ENCODE data around the gene CDIP1. TPM values are rescaled to one million over a fixed set of nuclear protein-coding genes. Genes with fewer than 3 reads are reported as not detected.
A peak's percentile ranks its signal among the peaks of the same experiment; 100 is the strongest.

Gene CDIP1
- total RNA-seq, 3 donors from 2014 or later (not counting 1 experiment from before 2014, with no cell fraction given) = 35.2 to 49.2 (median 37.9) TPM

DNA sequence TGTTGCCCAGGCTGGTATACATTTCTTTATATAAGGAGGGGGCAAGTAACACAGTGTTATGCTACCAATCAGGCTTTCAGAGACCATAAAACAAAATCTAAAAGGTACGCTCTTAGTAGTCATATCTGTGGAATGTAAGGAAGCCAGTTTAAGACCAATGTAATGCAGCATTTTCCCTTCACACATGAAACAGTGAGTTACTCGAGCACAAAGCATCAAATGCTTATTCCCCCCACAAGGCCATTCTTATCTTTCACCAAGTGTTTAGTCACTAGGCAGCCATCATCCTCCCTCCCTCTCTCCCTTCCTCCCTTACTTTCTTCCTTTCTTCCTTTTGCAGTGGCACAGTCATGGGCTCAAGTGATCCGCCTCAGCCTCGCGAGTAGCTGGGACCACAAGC lies 49.5 kb downstream of the CDIP1 start:
- peaks cover 37% of the 10 kb centered on the region for H3K36me3 ChIP-seq (ENCODE audit: control insufficient read depth, insufficient read depth, low read length)
- H3K9me3 Mint-ChIP-seq = no peaks in the 10 kb centered on the region
- peaks cover 7% of the 10 kb centered on the region for H3K36me3 Mint-ChIP-seq
- peaks cover 37% of the 10 kb centered on the region for H3K4me1 ChIP-seq (ENCODE audit: control insufficient read depth, insufficient read depth, low read length)
- WGBS (ENCODE audit: insufficient coverage) = 67% methylated on average over 5 of the region's 5 CpGs
- intact Hi-C loops (cut with micrococcal nuclease) = loop anchor here (2.0 kb wide), 1 partner anchor 14 kb away; no protein-coding TSS in a partner anchor
- peak overlapping the region; percentile 92 to 94 for H3K27ac Mint-ChIP-seq
- H3K4me3 ChIP-seq (ENCODE audit: low read length) = no peak overlapping the region
- H3K4me3 Mint-ChIP-seq = peak overlapping the region; percentile 83
- H3K9me3 ChIP-seq (ENCODE audit: control insufficient read depth, insufficient read depth, low read length) = no peaks in the 10 kb centered on the region
- H3K27me3 Mint-ChIP-seq (ENCODE audit: low read depth in 2 of 2) = no peaks in the 10 kb centered on the region
- H3K27ac ChIP-seq (ENCODE audit: low read length) = peak overlapping the region; percentile 77
- TF ChIP-seq, protein P1, sequence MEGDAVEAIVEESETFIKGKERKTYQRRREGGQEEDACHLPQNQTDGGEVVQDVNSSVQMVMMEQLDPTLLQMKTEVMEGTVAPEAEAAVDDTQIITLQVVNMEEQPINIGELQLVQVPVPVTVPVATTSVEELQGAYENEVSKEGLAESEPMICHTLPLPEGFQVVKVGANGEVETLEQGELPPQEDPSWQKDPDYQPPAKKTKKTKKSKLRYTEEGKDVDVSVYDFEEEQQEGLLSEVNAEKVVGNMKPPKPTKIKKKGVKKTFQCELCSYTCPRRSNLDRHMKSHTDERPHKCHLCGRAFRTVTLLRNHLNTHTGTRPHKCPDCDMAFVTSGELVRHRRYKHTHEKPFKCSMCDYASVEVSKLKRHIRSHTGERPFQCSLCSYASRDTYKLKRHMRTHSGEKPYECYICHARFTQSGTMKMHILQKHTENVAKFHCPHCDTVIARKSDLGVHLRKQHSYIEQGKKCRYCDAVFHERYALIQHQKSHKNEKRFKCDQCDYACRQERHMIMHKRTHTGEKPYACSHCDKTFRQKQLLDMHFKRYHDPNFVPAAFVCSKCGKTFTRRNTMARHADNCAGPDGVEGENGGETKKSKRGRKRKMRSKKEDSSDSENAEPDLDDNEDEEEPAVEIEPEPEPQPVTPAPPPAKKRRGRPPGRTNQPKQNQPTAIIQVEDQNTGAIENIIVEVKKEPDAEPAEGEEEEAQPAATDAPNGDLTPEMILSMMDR (IDR thresholded peaks at IDR 0.05) = no peak
- H3K27me3 ChIP-seq (ENCODE audit: control insufficient read depth, insufficient read depth, low read length) = no peaks in the 10 kb centered on the region
- peak in 1 of 3 donors; percentile 14 for ATAC-seq
- peaks cover 50 to 56% of the 10 kb centered on the region in 2 donors for H3K4me1 Mint-ChIP-seq
- DNase-seq = no peak

DNA sequence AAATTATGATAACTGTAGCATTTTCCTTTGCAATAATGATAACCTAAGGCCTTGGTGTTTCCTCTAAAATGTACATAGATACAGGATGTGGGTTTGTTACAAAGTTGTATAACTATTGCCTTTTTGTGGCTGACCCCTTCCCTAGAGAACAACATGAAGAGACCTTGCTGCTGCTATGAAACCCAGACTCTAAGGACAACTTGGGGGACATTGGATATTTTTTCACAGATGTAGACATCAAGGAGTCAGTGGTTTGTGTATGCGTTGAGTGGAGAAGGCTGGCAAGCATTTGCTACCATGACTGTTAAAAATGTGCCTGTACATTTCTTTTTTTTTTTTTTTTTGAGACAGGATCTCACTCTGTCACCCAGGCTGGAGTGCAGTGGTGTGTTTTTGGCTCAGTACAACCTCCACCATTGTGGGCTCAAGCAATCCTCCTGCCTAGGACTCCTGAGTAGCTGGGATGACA lies 50.0 kb downstream of the CDIP1 start:
- ATAC-seq (peak; percentile 73 to 85 (median 81)), DNase-seq (peak in 1 of 2 donors; percentile 74)
- Histone ChIP-seq H3K27me3 (ENCODE audit: control insufficient read depth, insufficient read depth, low read length) (no peaks in the 10 kb centered on the region), H3K27ac (ENCODE audit: low read length) (peak overlapping the region; percentile 77), H3K36me3 (ENCODE audit: control insufficient read depth, insufficient read depth, low read length) (peaks cover 37% of the 10 kb centered on the region), H3K9me3 (ENCODE audit: control insufficient read depth, insufficient read depth, low read length) (no peaks in the 10 kb centered on the region), H3K4me1 (ENCODE audit: control insufficient read depth, insufficient read depth, low read length) (peaks cover 37% of the 10 kb centered on the region), H3K4me3 (ENCODE audit: low read length) (no peak overlapping the region)
- no peaks in the 10 kb centered on the region for H3K27me3 Mint-ChIP-seq (ENCODE audit: low read depth in 2 of 2)
- H3K36me3 Mint-ChIP-seq = peaks cover 7% of the 10 kb centered on the region
- WGBS (ENCODE audit: insufficient coverage) = 10% methylated on average over 1 of the region's 1 CpG
- peak overlapping the region; percentile 92 to 94 for H3K27ac Mint-ChIP-seq
- peak overlapping the region; percentile 83 for H3K4me3 Mint-ChIP-seq
- intact Hi-C loops (cut with micrococcal nuclease) = loop anchor here (2.0 kb wide), 1 partner anchor 14 kb away; no protein-coding TSS in a partner anchor
- H3K4me1 Mint-ChIP-seq = peaks cover 47 to 52% of the 10 kb centered on the region in 2 donors
- H3K9me3 Mint-ChIP-seq = no peaks in the 10 kb centered on the region
- TF ChIP-seq, protein P1 (IDR thresholded peaks at IDR 0.05) = no peak

DNA sequence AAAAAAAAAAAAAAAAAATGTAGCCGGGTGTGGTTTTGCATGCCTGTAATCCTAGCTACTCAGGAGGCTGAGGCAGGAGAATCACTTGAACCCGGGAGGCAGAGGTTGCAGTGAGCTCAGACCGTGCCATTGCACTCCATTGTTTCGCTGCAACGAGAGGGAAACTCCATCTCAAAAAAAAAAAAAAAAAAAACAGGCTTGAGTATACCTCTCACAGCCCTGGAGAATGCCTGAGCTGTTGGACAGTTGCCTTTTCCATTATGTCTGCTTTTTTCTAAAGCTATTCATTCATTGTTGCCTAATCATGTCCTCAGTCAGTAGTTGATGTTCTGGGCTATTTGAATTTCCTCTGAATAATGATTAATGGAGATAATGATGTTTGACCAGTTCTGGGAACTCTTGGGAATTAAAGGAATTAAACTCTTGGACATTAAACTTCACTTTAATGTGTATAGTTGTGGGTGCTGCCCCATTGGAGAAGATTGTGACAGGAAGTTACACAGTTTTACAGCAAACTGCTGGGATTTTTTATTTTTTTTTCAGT lies 50.5 kb downstream of the CDIP1 start:
- Histone ChIP-seq H3K4me3 (ENCODE audit: low read length) (no peak overlapping the region), H3K27ac (ENCODE audit: low read length) (peak overlapping the region; percentile 77), H3K36me3 (ENCODE audit: control insufficient read depth, insufficient read depth, low read length) (peaks cover 34% of the 10 kb centered on the region), H3K4me1 (ENCODE audit: control insufficient read depth, insufficient read depth, low read length) (peaks cover 34% of the 10 kb centered on the region), H3K27me3 (ENCODE audit: control insufficient read depth, insufficient read depth, low read length) (no peaks in the 10 kb centered on the region), H3K9me3 (ENCODE audit: control insufficient read depth, insufficient read depth, low read length) (no peaks in the 10 kb centered on the region)
- Mint-ChIP-seq H3K36me3 (peaks cover 7% of the 10 kb centered on the region), H3K9me3 (no peaks in the 10 kb centered on the region), H3K4me1 (peaks cover 44 to 46% of the 10 kb centered on the region in 2 donors), H3K27me3 (ENCODE audit: low read depth in 2 of 2) (no peaks in the 10 kb centered on the region), H3K4me3 (peak overlapping the region; percentile 83), H3K27ac (peak overlapping the region; percentile 92 to 94)
- DNase-seq (peak in 1 of 2 donors; percentile 58), ATAC-seq (peak; percentile 40 to 41 (median 40))
- WGBS (ENCODE audit: insufficient coverage) = 57% methylated on average over 5 of the region's 5 CpGs
- TF ChIP-seq, protein P1 (IDR thresholded peaks at IDR 0.05) = no peak
- intact Hi-C loops (cut with micrococcal nuclease) = loop anchor here (2.0 kb wide), 1 partner anchor 15 kb away; no protein-coding TSS in a partner anchor
